Nephron progenitor cell (in vitro differentiated cells): ENCODE data around the gene PRPF19.

ENCODE experiments used
- DNase-seq: peaks from one replicate; pipeline ENCODE4 v3.0.0; 2021
- H3K27ac Mint-ChIP-seq: 2 replicates; pipeline ENCODE4 v1.8.0; 2021; ENCODE audit warnings: mild to moderate bottlenecking, moderate library complexity, mixed read lengths
- H3K27me3 Mint-ChIP-seq: 2 replicates; pipeline ENCODE4 v1.8.0; 2021; ENCODE audit warnings: mild to moderate bottlenecking, low read depth, mixed read lengths; ENCODE audit not compliant: poor library complexity
- H3K36me3 Mint-ChIP-seq: 2 replicates; pipeline ENCODE4 v1.8.0; 2021; ENCODE audit warnings: low read depth, mixed read lengths
- H3K4me1 Mint-ChIP-seq: 2 replicates; pipeline ENCODE4 v1.8.0; 2021; ENCODE audit warnings: mixed read lengths
- H3K4me3 Mint-ChIP-seq: 2 replicates; pipeline ENCODE4 v1.8.0; 2021; ENCODE audit warnings: mild to moderate bottlenecking, moderate library complexity, mixed read lengths
- H3K9me3 Mint-ChIP-seq: 2 replicates; pipeline ENCODE4 v1.8.0; 2021; ENCODE audit warnings: mild to moderate bottlenecking, moderate library complexity, mixed read lengths
- CTCF ChIP-seq: fragments of 200-600 bp; sonication (generic); IDR thresholded peaks from 2 replicates; pipeline ENCODE4 v1.5.0; 2021; ENCODE audit warnings: antibody characterized with exemption

Gene PRPF19

GRCh38 chr11:60906132-60906972 lies at the start of gene PRPF19:
TSS of gene PRPF19 (minus strand) at chr11:60906585. CDS start at chr11:60906382, 203 bp downstream.
- Mint-ChIP-seq H3K9me3 (peaks cover 26% of the 10 kb centered on the region), H3K36me3 (peaks cover 20% of the 10 kb centered on the region), H3K4me1 (peaks cover 40% of the 10 kb centered on the region), H3K27me3 (peaks cover 35% of the 10 kb centered on the region), H3K27ac (peak within 1 kb of the TSS; percentile 96), H3K4me3 (peak within 1 kb of the TSS; percentile 86)
- no peak for TF ChIP-seq CTCF
- DNase-seq: peak; percentile 100

GRCh38 chr11:60955571-60955970 lies 49.2 kb upstream of the PRPF19 start:
- Mint-ChIP-seq H3K4me3 (no peak overlapping the region), H3K27me3 (peaks cover 45% of the 10 kb centered on the region), H3K9me3 (peaks cover 7% of the 10 kb centered on the region), H3K27ac (peak overlapping the region; percentile 74), H3K4me1 (peaks cover 25% of the 10 kb centered on the region), H3K36me3 (no peaks in the 10 kb centered on the region)
- no peak for TF ChIP-seq CTCF
- DNase-seq: no peak

DNA sequence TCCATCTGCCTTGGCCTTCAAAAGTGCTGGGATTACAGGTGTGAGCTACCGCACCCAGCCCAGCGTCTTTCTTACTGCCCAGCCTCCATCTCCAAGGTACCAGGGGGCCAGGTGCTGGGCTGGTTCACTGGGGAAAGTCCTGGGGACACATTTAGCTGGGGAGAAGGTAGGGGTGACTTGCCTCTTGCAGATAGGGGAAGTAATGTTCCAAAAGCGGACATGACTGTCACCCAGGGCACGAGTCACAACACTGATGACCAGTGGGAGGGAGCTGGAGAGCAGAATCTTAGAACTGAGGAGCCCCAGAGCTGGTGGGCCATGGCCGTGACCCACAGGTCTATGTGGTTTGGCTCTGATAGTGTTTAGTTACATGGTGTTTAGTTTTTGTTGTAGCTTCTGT lies 48.0 kb upstream of the PRPF19 start:
- Mint-ChIP-seq H3K36me3 (no peaks in the 10 kb centered on the region), H3K4me3 (no peak overlapping the region), H3K27ac (no peak overlapping the region), H3K4me1 (peaks cover 34% of the 10 kb centered on the region), H3K9me3 (no peaks in the 10 kb centered on the region), H3K27me3 (peaks cover 51% of the 10 kb centered on the region)
- no peak for DNase-seq
- TF ChIP-seq CTCF: no peak

DNA sequence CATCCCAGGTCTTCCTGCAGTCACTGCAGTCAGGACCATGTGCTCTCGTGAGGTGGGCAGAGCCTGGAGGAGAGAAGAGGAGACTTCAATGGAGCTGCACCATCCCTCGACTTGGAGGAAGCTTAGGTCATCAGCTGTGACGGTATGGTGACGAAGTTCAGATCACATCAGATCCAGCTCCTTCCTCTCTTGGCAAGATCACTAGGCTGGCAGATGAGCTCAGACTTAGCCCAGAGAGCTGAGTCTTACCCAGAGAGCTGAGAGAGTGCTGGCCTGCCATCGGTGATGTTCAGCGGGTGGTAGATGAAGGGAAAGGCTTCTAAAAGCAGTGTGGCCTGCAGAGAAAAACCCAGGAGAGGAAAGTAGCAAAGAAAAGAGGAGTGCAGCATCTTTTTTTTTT lies 47.4 kb upstream of the PRPF19 start:
- Mint-ChIP-seq H3K4me3 (no peak overlapping the region), H3K4me1 (peaks cover 41% of the 10 kb centered on the region), H3K27me3 (peaks cover 57% of the 10 kb centered on the region), H3K9me3 (no peaks in the 10 kb centered on the region), H3K36me3 (no peaks in the 10 kb centered on the region), H3K27ac (peak overlapping the region; percentile 21)
- TF ChIP-seq CTCF: no peak
- DNase-seq: no peak

GRCh38 chr11:60952742-60953170 lies 46.4 kb upstream of the PRPF19 start:
- H3K9me3 Mint-ChIP-seq: no peaks in the 10 kb centered on the region
- TF ChIP-seq CTCF: no peak
- no peak for DNase-seq
- H3K4me1 Mint-ChIP-seq: peaks cover 51% of the 10 kb centered on the region
- no peaks in the 10 kb centered on the region for H3K36me3 Mint-ChIP-seq
- H3K27me3 Mint-ChIP-seq: peaks cover 65% of the 10 kb centered on the region
- peak overlapping the region; percentile 47 for H3K4me3 Mint-ChIP-seq
- H3K27ac Mint-ChIP-seq: no peak overlapping the region
